ENCODE data around the gene SMAGP.
"Not testable (repeated sequence)": the region's sequence is repeated elsewhere in the genome, so short reads cannot be mapped to it uniquely, and the experiment has no call there.

The SMAGP gene

DNA sequence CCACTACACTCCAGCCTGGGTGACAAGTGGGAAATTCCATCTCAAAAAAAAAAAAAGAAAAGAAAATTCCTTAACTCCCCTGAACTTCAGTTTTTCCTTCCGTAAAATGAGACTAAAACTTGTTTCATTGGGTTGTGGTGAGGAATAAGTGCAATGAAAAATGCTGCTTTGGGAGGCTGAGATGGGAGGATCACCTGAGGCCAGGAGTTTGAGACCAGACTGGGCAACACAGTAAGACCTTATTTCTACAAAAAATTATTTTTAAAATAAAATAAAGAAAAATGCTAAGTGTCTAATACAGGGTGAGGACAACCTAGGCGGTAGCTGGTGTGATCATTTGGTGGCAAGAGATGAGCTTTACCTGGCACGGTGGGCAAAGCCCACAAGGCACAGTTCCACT is 6.9 kb downstream of the SMAGP start:
- no peak for DNase-seq

DNA sequence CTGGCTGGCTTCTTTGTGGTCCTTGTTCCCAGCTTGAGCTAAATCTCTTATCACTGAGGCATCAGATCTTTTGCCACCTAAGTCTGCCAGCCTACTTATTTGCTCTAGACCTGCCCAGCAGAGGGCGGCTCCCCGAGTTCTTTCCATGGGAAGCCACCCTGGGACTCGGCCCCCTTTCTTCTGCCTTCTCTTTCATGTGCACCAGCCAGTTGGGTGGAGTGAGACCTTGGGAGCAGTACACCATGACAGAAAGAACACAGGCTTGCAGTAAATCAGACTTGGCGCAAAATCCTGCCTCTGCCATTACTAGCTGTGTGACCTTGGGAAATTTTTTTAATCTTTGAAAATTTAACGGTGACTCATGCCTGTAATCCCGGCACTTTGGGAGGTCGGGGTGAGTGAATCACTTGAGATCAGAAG is 7.4 kb downstream of the SMAGP start:
- DNase-seq = peak; percentile 62

DNA sequence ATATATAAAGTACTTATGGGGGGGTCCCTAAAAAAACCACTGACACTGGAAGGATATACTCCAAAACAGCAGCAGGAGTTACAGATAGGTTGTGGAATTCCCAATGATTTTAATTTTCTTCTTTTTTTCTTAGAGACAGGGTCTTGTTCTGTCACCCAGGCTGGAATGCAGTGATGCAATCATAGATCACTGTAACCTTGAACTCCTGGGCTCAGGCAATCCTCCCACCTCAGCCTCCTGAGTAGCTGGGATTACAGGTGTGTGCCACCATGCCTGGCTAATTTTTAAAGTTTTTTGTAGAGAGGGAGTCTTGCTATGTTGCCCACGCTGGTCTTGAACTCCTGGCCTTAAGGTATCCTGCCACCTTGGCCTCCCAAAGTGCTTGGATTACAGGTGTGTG is 10.6 kb downstream of the SMAGP start:
- not testable (repeated sequence) for DNase-seq

DNA sequence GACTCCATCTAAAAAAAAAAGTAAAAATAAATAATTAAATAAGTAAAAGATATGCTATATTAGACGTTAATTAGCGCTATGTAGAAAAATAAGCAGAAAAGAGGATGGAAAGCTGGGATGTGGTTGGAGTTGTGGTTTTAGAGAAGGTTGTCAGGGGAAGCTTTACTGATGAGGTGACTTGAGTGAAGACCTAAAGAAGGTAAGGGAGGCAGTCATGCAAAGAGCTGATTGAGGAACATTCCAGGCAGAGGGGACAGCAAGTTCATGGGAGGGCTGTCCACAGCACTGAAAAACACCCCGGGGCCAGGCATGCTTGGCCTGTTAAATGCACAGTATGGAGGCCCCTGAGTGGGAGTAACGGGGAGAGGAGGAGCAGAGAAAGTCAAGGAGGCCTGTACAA is 15.7 kb downstream of the SMAGP start:
- no peak for DNase-seq

DNA sequence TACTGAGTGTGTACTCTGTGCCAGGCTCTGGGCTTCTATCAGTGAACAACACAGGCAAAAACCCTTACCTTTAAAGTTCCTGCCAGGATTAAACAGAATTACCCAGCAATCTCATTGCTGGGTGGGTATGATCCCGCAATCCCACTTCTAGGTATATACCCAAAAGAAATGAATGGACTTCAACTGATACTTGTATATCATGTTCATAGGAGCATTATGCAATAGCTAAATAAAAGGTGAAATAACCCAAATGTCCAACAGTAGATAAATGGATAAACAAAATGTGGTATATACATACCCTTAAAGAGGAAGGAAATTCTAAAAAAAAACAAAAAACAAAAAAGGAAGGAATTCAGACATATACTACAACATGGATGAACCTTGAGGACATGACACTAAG is 16.9 kb downstream of the SMAGP start:
- no peak for DNase-seq

DNA sequence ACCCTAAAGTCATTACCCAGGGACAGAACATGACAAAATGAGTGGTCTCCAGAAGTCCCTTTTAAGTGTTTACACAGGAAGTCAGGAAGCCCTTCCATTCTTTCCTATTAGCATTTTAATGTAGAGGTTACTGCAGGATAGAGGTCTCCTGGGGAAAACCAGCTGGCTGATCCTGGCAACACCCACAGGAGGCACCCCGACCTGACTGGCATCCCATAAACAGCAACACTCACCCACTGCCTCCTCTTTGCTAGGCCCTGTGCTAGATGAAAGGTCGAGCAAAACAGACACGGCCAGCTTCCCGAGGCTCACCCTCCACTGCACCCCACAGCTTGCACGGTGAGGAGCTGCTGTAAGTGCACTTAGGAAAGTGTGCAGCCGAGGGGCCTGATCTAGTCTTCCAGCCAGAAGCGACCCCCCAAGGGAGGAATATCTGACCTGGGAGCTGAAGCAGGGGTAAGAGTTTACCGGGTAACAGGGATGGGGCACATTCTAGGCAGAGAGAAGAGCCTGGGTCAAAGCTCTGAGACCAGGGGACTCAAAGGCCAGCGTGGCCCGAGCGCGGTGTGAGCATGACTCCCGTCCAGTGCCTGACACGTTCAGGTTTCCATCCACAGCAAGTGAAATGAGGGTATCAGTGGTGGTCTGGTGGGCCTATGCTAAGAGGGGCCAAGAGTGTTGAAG is 22.6 kb downstream of the SMAGP start:
- no peak for DNase-seq

DNA sequence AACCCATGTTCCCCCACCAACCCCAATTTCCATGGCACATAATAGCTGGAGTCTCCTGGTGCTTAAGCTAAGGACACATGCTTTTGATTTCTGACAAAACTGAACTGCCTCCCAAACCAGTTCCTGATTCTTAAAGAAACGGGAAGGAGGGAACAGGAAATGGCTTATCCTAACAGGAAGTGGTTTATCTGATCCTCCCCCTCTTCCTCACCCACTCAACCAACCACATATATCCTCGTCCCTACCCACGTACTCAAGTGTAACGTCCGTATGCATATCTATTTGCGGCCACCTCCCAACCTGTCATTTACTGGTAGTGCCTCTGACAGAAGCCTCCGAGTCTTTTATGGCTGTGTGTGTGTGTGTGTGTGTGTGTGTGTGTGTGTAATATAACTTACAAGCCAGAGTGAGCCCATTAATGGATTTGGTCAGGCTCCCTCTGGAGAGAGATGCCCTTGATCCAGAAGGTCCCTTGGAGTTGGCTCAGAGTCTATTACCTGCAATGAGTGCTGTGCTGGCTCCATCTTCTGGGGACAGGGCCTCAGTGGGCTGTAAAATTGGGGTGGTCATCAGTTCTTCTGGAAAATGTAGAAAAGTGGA is 23.9 kb downstream of the SMAGP start:
- DNase-seq = peak; percentile 16

DNA sequence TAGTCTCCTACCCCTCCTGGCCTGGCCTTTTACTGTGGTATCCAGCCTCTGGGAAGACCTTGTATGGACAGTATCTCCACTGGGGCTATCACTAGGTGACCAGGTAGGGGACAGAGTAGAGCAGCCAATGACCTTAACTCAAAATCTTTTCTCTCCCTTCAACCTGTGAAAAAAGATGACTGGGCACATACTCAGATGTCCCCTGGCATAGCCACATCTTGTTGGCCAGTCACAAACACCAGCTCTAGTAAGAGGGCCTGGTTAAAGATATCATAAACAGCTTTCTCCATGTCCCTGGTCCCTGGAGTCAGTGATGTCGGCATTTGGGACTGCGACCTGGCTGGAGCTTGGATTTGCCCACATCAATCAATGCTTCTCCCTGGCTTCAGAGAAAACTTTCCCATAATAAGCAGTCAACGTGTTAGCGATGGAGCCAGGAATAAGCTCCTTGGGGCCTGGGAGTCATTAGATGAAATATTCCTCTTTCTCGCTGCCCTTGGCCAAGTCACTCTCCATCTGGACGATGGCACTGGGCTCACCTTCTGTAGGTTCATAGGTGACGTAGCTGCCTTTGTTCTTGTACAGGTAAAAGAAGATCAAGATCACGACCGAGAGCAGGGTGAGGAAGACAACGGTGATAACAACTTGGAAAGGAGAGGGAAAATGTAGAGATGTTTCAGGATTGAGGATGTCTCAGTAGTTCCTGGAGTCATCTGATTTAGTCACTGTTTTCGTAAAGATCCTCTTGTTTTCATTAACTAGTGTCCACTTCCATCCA is 24.6 kb downstream of the SMAGP start:
- no peak for DNase-seq

DNA sequence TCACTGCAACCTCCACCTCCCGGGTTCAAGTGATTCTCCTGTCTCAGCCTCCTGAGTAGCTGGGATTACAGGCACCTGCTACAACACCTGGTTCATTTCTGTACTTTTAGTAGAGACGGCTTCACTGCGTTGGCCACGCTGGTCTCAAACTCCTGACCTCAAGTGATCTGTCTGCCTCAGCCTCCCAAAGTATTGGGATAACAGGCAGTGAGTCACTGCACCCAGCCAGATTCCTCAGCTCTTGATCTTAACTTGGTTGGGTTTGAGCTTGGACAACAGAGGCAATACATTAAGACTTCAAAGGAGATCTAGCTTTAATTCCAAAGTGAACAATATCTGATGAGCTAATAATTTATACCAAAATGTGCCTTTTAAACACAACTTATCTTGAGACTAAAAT is 25.9 kb downstream of the SMAGP start:
- DNase-seq = peak; percentile 18

DNA sequence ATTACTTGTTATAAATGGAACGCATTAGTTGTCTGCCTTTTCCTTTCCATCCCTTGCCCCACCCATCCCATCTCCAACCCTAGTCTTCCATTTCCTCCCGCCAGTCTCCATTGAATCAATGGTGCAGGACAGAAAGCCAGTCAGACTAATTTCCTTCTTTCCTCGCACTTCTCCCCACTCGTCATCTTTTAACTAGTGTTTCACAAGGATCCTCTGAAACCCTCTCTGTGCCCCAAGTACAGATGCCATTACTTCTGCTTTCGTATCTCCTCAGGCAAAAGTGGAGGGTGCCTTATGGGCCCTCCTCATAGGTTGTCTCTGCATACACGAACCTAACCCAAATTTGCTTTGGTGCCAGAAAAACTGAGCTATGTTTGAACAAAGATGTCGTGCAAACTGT is 27.3 kb downstream of the SMAGP start:
- no peak for DNase-seq

DNA sequence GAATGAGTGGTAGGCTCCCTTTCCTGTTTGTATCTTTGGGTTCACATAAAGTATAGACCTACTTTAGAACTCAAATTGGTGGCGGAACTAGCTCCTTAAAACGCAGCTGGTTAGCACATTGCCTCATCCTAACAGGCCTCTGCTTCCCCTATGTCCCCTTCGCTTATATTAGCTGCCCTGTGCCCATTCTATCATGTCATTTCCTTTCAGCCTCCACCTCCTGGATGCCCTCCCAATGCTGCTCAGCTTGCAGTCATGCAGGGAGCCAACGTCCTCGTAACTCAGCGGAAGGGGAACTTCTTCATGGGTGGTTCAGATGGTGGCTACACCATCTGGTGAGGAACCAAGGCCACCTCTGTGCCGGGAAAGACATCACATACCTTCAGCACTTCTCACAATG is 28.1 kb downstream of the SMAGP start:
- no peak for DNase-seq

DNA sequence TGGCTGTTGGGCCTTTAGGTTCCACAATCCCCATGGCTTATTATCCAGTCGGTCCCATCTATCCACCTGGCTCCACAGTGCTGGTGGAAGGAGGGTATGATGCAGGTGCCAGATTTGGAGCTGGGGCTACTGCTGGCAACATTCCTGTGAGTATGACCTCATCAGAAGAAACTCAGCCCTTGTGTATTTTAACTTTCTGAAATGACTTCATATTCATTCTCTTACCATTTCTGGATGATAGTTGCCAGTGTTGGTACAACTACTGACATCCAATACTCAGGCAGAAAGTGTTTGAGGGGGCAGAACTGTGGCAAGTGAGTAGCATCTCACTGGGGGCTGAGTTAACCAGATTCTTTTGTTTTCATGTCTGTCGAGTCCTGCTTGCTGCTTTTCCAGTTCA is 29.2 kb downstream of the SMAGP start:
- peak; percentile 43 for DNase-seq

DNA sequence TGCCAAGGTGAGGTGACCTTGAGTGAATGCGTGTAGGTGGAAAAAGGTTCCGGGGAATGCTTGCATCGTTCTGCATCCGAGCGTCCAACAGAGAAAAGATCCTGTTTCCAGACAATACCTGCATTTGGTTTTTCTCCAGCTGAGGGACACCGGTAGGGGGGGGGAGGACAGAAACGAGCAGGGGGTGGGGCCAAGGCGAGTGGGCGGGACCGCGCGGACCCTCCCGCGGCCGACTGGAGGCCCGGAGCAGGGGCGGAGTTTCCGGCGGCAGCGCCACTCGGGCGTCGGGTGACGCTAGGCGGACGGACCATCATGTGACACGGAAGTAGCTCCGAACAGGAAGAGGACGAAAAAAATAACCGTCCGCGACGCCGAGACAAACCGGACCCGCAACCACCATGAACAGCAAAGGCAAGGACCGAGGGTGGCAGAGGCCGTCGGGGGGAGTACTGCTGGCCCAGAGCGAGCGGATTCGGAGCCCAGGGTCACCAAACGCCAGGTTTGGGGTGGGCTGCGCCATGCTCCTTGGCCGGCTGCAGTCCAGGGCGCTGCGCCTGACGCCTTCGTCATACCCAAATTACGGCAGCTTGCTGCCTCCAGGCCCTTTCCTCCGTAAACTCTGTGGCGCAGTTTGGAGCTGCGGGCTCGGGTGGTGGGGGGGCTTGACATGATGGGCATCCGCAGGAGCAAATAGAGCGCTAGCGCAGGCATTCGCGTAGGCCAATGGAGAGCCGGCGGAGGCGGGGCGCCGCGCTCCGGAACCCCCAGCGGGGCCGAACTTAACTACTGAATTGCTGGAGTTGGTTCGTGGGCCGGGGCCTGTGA is 31.5 kb downstream of the SMAGP start, which contains the start of gene DAZAP2:
DAZAP2 (plus strand) TSS at position 317 of the 825 bp plus-strand sequence; CDS start at position 399, 82 bp downstream.
- peak; percentile 93 for DNase-seq

DNA sequence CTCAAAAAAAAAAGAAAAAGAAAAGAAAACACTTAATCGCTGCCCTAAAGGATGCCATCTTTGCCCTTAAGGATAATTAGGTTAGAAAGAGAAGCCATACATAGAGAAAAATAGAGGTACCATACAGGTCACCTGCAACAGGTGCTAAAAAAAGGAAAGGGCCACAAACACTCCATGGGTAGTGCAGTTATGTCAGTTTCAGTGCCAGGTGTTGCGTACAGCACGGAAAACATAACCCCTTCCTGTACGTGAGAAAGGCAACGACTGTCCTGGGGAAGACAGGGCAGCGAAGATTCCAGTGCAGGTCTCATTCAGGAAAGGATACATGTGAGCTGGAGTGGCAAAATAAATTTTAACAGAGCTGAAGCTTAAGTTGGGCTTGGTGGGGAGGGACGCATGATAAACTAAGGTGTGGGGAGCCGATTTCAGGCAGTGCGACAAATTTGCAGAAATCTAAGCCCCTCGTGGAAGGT is 32.1 kb downstream of the SMAGP start:
- DNase-seq = no peak

DNA sequence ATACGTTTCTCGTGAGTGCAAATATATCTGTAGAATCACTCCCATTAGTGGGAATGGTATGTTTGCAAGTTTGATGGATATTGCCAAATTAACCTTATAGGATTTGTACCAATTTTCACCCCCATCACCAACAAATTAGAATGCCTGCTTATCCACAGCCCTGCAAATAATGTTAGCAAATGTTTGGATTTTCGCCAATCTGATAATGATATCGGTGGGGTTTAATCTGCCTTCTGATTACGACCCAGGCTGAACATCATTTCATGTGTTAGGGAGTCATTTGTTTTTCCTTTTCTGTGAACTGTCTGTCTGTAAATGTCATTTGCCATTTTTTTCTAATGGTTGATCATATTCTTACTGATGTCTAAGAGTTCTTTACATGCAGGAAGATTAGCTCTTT is 35.7 kb downstream of the SMAGP start:
- DNase-seq = no peak

DNA sequence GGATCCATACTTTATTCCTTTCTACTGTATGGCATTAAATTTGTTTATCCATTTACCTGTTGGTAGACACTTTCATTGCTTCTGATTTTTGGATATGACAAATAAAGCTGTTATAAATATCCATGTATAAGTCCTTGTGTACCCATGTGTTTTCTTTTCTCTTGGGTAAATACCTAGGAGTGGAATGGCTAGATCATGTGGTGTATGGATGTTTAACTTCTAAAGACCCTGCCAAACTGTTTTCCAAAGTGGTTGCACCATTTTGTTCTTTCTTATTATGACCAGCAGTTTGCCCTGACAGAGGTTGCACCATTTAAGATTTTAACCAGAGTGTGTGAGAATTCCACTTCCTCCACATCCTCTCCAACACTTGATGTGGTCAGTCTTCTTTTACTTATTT is 37.6 kb downstream of the SMAGP start:
- DNase-seq = no peak

DNA sequence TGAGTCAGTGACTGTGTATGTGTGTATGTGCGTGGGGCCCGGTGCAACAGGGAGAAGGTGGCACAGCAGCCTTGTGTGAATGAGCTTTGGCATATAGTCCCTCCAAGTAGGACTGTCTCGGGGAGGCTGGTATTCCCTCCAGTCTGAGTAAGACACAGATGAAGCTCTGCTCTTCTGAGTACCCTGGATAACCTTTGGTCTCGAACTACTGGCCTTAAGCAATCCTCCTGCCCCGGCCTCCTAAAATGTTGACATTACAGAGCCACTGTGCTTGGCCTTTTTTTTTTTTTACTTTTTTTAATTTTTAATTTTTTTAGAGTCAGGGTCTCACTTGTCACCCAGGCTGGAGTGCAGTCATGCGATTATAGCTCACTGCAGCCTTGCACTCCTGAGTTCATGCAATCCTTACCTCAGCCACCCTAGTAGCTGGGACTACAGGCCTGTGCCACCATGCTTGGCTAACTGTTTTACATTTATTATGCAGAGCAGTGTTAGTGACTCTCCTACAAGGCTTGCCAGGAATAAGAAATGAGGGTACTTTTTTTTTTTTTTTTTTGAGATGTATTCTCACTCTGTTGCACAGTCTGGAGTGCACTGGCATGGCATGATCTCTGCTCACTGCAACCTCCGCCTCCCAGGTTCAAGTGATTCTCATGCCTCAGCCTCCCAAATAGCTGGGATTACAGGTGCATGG is 41.0 kb downstream of the SMAGP start:
- no peak for DNase-seq

DNA sequence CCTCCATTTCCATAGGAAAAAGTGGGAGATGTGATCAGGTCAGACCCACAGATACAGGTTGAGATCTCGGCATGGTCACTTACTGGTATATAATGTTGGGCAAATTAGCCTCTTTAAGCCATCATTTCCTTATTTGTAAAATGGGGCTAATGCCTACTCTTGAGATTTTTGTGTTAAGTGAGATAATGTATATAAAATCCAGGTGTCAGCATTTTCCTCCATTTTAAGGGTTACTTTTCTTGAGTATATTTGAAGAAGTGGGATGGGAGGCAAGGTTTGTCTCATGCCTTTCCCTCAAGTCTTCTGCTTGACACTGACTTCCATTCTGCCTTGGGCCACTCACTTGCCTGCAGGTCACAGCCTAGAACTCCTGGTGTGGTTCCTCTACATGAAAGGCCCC is 42.3 kb downstream of the SMAGP start:
- no peak for DNase-seq

DNA sequence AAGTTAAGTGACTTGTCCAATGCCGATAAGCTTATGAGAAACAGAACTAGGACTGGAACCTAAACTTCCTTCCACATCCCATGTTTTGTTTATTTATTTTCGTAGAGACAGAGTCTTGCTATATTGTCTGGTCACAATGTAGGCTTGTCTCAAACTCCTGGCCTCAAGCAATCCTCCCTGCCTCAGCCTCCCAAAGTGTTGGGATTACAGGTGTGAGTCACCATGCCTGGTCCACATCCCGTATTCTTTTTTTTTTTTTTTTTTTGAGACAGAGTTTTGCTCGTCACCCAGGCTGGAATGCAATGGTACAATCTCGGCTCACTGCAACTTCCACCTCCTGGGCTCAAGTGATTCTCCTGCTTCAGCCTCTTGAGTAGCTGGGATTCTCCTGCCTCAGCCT is 43.1 kb downstream of the SMAGP start:
- DNase-seq = not testable (repeated sequence)

DNA sequence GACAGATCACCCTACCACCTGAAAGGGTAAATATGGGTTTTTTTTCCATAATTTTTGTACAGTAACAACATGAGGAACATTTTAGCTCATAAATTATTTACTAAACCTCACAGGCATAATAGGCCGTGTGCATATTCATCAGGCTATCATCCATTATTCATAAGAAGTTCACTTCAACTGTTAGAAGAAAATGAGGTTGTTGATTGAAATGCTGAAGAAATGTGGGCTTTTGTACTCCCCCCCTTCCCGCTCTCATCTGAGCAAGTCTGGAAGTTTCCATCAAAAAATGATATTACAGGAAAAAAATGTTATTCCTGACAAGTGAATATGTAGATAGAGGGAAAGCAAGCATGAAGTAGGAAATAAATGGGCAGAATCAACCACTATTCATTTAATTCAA is 44.4 kb downstream of the SMAGP start:
- no peak for DNase-seq

DNA sequence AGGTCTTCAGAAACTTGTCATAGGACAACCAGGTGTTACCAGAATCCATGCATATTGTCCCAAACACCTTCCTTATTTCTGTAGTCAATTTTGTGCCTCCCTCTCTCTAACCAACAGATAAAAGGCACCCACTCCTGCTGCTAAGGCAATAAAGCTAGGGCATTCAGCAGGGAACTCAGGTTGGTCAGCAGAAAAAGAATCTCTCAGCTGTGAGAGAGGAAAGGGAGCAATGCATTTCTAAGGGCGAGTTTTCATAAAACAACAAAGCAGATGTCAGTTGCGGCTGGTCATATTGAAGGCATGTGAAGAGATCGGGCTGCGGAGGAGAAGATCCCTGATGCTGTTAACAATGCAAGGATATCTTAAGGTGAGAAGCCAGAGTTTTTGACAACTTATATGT is 45.0 kb downstream of the SMAGP start:
- no peak for DNase-seq

DNA sequence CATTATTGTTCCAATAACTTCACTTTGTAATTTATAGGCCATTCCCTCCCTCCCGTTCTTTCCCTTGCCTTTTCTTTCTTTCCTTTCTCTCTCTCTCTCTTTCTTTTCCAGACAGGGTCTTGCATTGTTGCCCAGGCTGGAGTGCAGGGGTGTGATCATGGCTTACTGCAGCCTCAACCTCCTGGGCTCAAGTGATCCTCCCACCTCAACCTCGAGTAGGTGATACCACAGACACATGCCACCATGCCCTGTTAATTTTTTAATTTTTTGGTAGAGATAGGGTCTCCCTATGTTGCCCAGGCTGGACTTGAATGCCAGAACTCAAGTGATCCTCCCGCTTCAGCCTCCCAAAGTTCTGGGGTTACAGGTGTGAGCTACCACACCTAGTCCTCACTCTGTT is 45.6 kb downstream of the SMAGP start:
- DNase-seq = no peak
